Measurements from ENCODE around the gene CEBPZ. TPM values are rescaled to one million over a fixed set of nuclear protein-coding genes. Genes with fewer than 3 reads are reported as not detected.
A peak's percentile ranks its signal among the peaks of the same experiment; 100 is the strongest.

CEBPZ gene
- total RNA-seq, 1 donor from 2014 or later: 47.7 TPM

DNA sequence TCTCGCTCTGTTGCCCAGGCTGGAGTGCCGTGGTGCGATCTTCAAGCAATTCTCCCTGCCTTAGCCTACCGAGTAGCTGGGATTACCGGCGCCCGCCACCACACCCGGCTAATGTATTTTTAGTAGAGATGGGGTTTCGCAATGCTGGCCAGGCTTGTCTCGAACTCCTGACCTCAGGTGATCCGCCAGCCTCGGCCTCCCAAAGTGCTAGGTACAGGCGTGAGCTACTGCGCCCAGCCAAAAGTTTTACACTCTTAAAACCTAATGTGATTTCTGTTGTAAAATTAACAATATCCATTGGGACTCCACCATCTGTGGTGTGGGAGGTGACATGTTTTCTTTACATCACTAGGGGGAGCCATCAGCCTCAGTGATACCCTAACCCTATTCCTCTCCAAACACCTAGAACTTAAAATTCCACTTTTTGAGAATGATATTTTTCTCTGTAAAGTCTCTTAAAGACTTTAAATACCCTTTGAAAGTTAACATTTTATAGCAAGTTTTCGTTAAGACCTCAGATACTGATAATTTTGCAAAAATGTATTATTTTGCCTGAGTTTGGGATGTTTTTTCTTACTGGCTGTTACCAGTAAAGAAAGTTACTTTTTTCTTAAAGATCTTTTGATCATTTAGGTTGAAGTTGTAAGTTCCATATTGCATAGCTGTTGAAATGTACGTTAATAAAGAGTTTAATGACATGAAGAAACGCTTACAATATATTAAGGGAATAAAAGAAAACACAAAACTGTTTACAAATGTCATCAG, 63.0 kb downstream of the CEBPZ start:
- no peaks in the 10 kb centered on the region for H3K27me3 ChIP-seq
- H3K4me3 ChIP-seq: no peak overlapping the region
- intact Hi-C loops (cut with DNase I): no loop called here
- DNase-seq (no peak), ATAC-seq (peak; percentile 92)
- H3K9me3 ChIP-seq: peaks cover 6% of the 10 kb centered on the region
- no peak overlapping the region for H3K27ac ChIP-seq
- TF ChIP-seq CTCF (IDR thresholded peaks at IDR 0.05): peak; percentile 71
- no peaks in the 10 kb centered on the region for H3K36me3 ChIP-seq
- no peaks in the 10 kb centered on the region for H3K4me1 ChIP-seq

DNA sequence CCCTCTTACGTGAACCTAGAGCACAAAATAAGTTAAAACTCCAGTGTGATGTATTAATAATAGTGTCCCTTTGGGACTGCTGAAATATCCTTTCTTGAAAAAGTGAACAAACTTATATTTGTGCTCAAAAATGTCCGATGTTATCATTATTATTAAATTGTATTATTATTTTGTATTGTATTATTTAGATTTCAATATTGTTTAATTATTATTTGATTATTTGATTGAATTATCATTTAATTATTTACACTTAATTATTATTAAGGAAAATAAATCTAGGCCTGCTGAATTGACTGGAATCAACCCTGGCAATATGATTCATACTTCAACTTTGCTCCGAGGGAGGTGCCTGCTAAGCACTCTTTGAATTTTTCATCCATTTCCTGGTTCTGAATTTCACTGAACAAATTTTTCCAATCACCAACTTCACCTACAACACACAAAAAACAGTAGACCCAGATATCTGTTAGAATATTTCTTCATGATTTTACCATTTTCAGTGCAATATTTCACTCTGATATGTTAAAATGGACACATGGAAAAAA, 63.7 kb downstream of the CEBPZ start:
- peaks cover 6% of the 10 kb centered on the region for H3K9me3 ChIP-seq
- H3K36me3 ChIP-seq: no peaks in the 10 kb centered on the region
- H3K27me3 ChIP-seq: no peaks in the 10 kb centered on the region
- DNase-seq: no peak
- H3K4me3 ChIP-seq: no peak overlapping the region
- ATAC-seq: no peak
- no peak for TF ChIP-seq CTCF (IDR thresholded peaks at IDR 0.05)
- H3K27ac ChIP-seq: no peak overlapping the region
- H3K4me1 ChIP-seq: no peaks in the 10 kb centered on the region
- intact Hi-C loops (cut with DNase I): no loop called here

DNA sequence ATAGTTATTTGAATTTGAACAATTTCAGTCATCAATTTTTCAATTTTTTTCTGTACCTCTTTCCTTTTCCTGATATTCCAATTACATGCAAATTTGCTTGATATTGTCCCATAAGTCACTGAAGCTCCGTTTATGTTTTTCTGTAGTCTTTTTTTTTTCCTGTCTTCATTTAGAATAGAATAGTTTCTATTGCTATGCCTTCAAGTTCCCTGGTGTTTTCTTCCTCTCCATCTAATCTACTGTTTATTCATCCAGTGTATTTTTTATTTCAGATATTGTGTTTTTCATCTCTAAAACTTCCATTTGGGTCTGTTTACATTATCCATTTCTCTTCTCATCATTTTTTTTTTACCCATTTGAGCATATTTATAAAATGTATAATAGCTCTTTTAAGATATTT, 66.6 kb downstream of the CEBPZ start:
- ATAC-seq: no peak
- no peak for TF ChIP-seq CTCF (IDR thresholded peaks at IDR 0.05)

GRCh38 chr2:37156857-37157714, 74.3 kb downstream of the CEBPZ start, which contains the start of gene EIF2AK2:
TSS of gene EIF2AK2 (minus strand) at chr2:37156980. CDS start at chr2:37147806, 9,174 bp downstream.
- Histone ChIP-seq H3K27ac (peak within 1 kb of the TSS; percentile 87), H3K4me1 (peaks cover 16% of the 10 kb centered on the region), H3K4me3 (peak within 1 kb of the TSS; percentile 77), H3K27me3 (no peaks in the 10 kb centered on the region), H3K9me3 (no peaks in the 10 kb centered on the region), H3K36me3 (peaks cover 6% of the 10 kb centered on the region)
- ATAC-seq: peak; percentile 96
- TF ChIP-seq CTCF (IDR thresholded peaks at IDR 0.05): no peak
- DNase-seq: peak; percentile 94
- intact Hi-C loops (cut with DNase I): no loop called here

More for the DNA sequence above, 66.6 kb downstream of the CEBPZ start:
- DNase-seq: no peak
- H3K9me3 ChIP-seq: peaks cover 6% of the 10 kb centered on the region
- no peaks in the 10 kb centered on the region for H3K27me3 ChIP-seq
- no peak overlapping the region for H3K4me3 ChIP-seq
- H3K4me1 ChIP-seq: no peaks in the 10 kb centered on the region
- H3K36me3 ChIP-seq: no peaks in the 10 kb centered on the region
- H3K27ac ChIP-seq: no peak overlapping the region
- intact Hi-C loops (cut with DNase I): no loop called here

DNA sequence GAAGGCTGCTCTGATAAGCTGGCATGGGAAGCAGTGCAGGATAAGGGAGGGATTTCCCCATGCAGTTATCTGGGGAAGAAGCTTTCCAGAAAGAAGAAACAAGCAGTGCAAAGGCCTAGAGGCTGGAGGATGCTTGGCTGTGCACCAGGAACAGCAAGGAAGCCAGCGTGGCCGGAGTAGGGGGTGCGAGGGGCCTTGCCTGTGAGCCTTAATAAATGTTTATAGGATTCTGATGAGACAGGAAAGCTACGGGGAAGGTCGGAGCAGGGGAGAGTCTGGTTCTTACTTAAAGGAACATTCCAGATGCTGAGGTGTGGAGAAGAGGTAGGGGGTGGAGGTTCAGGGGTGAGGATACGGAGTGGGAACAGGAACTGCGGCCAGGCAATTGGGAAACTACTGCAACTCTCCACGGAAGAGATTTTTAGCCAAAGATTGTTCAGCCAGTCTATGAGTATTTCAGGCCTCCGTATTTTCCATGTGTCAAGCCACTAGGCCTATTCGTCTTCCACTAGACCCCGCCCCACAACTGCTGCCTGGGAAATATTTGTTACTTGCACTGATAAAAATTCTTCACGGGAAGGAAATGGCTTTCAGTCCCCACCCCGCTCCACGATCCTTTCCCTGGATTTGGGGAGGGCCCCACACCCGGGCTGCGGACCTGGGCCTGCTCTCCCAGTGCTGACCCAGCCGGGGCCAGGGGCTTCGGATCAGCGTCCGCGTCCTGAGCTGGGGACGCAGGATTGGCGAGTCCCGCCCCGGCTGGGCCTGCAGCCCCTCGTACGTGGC, 75.1 kb downstream of the CEBPZ start:
- H3K9me3 ChIP-seq: no peaks in the 10 kb centered on the region
- DNase-seq (no peak), ATAC-seq (peak; percentile 70)
- TF ChIP-seq CTCF (IDR thresholded peaks at IDR 0.05): no peak
- intact Hi-C loops (cut with DNase I): no loop called here
- peak overlapping the region; percentile 87 for H3K27ac ChIP-seq
- H3K4me3 ChIP-seq: peak overlapping the region; percentile 77
- peaks cover 6% of the 10 kb centered on the region for H3K36me3 ChIP-seq
- H3K27me3 ChIP-seq: no peaks in the 10 kb centered on the region
- peaks cover 16% of the 10 kb centered on the region for H3K4me1 ChIP-seq

Data from upper lobe of right lung (tissue), 1 donor.